HG03025 (cell line): Measurements from ENCODE around the gene GP1BB.

Experiments used
- ATAC-seq: cut with Tn5 transposase; IDR thresholded peaks from one replicate; pipeline ENCODE4 v1.9.1; 2021; ENCODE audit warnings: mild to moderate bottlenecking, moderate library complexity; ENCODE audit not compliant: unreplicated experiment, low FRiP score

Gene GP1BB

GRCh38 chr22:19739448-19739895 lies 16.1 kb downstream of the GP1BB start:
- ATAC-seq, result no peak

- ATAC-seq, result no peak
Measured at GRCh38 chr22:19739911-19740449, 16.6 kb downstream of the GP1BB start.

- ATAC-seq, result no peak
Measured at GRCh38 chr22:19740586-19740985, 17.2 kb downstream of the GP1BB start.

GRCh38 chr22:19741053-19741452 lies 17.7 kb downstream of the GP1BB start:
- no peak for ATAC-seq

- ATAC-seq, result no peak
Measured at GRCh38 chr22:19742160-19743066, 19.1 kb downstream of the GP1BB start.

GRCh38 chr22:19743081-19743480 lies 19.7 kb downstream of the GP1BB start:
- no peak for ATAC-seq

- ATAC-seq, result no peak
Measured at GRCh38 chr22:19743651-19744050, 20.3 kb downstream of the GP1BB start.

- ATAC-seq, result no peak
Measured at GRCh38 chr22:19744350-19745006, 21.1 kb downstream of the GP1BB start.

GRCh38 chr22:19745155-19746101 lies 22.1 kb downstream of the GP1BB start:
- no peak for ATAC-seq

- ATAC-seq, result no peak
Measured at GRCh38 chr22:19746726-19747125, 23.4 kb downstream of the GP1BB start.

- no peak for ATAC-seq
Measured at GRCh38 chr22:19747551-19747950, 24.2 kb downstream of the GP1BB start.

- no peak for ATAC-seq
Measured at GRCh38 chr22:19748139-19748538, 24.8 kb downstream of the GP1BB start.

- ATAC-seq, result no peak
Measured at GRCh38 chr22:19748991-19749664, 25.8 kb downstream of the GP1BB start.

GRCh38 chr22:19749876-19750275 lies 26.5 kb downstream of the GP1BB start:
- no peak for ATAC-seq

GRCh38 chr22:19750507-19751490 lies 27.5 kb downstream of the GP1BB start:
- no peak for ATAC-seq

GRCh38 chr22:19751497-19752245 lies 28.3 kb downstream of the GP1BB start:
- ATAC-seq, result no peak

GRCh38 chr22:19753090-19753842 lies 29.9 kb downstream of the GP1BB start:
- no peak for ATAC-seq
